Breast epithelium (tissue), 3 donors: ENCODE measurements around the gene TAF6L.

Experiments
- CTCF ChIP-seq, 3 donors: fragments of 450-650 bp; IDR thresholded peaks; one replicate each; pipeline ENCODE4 v1.5.1; 2016 to 2017; ENCODE audit warnings: antibody characterized with exemption in 3 of 3, mild to moderate bottlenecking in 3 of 3, moderate library complexity in 3 of 3
- POLR2A ChIP-seq: fragments of 450-650 bp; IDR thresholded peaks from one replicate; pipeline ENCODE4 v1.6.1; 2016; ENCODE audit warnings: antibody characterized with exemption, mild to moderate bottlenecking, moderate library complexity

- TF ChIP-seq CTCF (IDR thresholded peaks at IDR 0.05) (no peak), POLR2A (no peak)
These were observed 52.5 kb downstream of the TAF6L start for GRCh38 chr11:62823677-62824076.
